Mesodermal cell (in vitro differentiated cells): ENCODE measurements around the gene TMEM255B.

Source experiments
- H3K27ac ChIP-seq: 2 replicates; pipeline ENCODE4 v1.7.0; 2013; ENCODE audit warnings: mild to moderate bottlenecking, low read depth, low read length, moderate library complexity; ENCODE audit not compliant: severe bottlenecking
- H3K36me3 ChIP-seq: 2 replicates; pipeline ENCODE4 v1.7.1; 2013; ENCODE audit warnings: mild to moderate bottlenecking, low read length, moderate library complexity; ENCODE audit not compliant: control insufficient read depth, insufficient read depth
- H3K4me1 ChIP-seq: one replicate; pipeline ENCODE4 v1.7.1; 2013; ENCODE audit warnings: mild to moderate bottlenecking, low read length; ENCODE audit not compliant: insufficient read depth, control insufficient read depth, poor library complexity, severe bottlenecking
- H3K4me3 ChIP-seq: 2 replicates; pipeline ENCODE4 v1.7.0; 2013; ENCODE audit warnings: low read length, control low read depth, mild to moderate bottlenecking; ENCODE audit not compliant: insufficient read depth, poor library complexity, severe bottlenecking; ENCODE audit errors: extremely low read depth
- H3K9me3 ChIP-seq: 2 replicates; pipeline ENCODE4 v1.7.1; 2013; ENCODE audit warnings: mild to moderate bottlenecking, low read length, moderate library complexity; ENCODE audit not compliant: control insufficient read depth
- WGBS, 2 experiments: methylation state at CpG; one replicate each; pipeline ENCODE4 v1.1.5; 2013; ENCODE audit warnings: missing lambda C conversion rate in 2 of 2; ENCODE audit not compliant: insufficient coverage in 2 of 2; 5-methylcytosine and 5-hydroxymethylcytosine counted together

TMEM255B gene

DNA sequence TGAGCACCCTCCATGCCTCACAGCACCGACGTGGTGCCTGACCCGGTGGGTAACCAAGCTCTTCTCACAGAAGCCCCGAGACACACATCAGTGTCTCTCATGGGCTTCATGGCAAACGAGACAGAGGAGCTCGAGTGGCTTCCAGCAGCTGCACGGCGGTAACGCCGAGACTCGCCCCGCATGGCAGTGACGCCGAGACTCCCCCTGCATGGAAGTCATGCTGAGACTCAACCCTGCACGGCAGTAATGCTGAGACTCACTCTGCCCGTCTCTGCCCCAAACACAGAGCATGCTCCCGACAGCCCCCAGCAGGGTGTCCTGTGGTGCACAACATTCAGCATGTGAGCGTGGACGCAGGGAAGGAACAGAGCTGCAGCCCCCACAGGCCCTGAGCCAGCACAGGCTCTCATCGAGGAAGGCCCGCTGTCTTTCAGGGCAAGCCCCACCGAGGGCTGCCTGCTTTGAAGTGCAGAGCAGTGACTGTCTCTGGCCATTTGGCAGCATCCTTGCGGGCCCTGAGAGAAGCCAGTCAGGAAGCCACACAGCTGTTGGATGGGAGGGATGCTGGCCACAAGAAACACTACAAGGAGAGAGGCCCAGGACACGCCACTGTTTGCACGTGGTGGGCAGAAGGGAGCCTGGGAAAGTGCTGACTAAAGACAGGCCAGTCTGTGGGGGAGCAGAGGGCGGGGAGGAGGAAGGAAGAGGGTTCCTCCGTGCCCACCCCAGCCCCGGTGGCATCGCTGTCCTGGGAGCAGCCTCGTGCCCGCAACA lies 95.4 kb downstream of the TMEM255B start:
- Histone ChIP-seq H3K9me3 (no peaks in the 10 kb centered on the region), H3K36me3 (no peaks in the 10 kb centered on the region), H3K27ac (no peak overlapping the region), H3K4me1 (peaks cover 11% of the 10 kb centered on the region), H3K4me3 (no peak overlapping the region)
- 67 to 73% methylated on average over 31 of the region's 31 CpGs for WGBS, 2 experiments

DNA sequence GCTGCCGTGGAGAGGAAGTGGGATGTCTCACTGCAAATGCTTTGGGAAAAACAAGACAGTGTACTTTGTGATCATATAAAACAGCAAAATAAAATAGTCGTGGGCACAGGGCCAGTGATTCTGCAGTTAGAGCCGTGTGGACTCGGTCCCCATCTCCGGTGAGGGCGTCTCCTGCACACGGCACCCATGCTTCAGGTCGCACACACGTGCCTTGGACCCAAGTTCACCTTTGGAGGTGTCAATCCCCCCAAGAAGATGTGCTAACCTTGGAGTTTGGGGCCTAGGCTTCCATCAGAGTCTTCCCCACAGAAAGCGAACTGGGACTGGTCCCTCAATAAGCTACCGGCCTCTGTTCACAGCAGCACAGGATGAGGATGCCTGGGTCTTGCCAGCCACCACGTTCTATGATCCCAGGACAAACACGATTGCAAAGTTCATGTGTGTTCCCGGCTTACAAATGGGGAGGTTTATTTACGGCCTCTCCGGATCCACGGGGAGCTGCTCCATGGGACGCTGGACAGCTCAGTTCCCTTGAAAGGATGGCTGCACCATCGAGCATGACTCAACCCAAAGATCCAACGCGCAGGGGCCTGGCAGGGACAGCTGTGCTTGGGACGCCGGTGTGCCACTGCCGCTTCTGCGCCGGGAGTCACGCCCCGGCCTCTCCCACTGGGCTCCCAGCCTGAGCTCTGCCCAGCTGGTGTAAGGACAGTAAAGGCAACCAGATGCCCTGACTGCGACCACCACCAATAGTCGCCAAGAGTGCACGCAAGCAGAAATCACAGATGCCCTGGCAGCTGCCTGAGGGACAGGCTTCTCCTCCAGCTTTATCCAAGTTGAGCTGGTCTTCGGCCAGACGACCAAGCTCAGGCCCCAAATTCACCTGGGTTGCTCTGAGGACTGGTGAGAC lies 96.2 kb downstream of the TMEM255B start:
- Histone ChIP-seq H3K4me3 (no peak overlapping the region), H3K4me1 (peaks cover 19% of the 10 kb centered on the region), H3K27ac (no peak overlapping the region), H3K9me3 (no peaks in the 10 kb centered on the region), H3K36me3 (no peaks in the 10 kb centered on the region)
- 93 to 96% methylated on average over 32 to 33 of the region's 33 CpGs for WGBS, 2 experiments

DNA sequence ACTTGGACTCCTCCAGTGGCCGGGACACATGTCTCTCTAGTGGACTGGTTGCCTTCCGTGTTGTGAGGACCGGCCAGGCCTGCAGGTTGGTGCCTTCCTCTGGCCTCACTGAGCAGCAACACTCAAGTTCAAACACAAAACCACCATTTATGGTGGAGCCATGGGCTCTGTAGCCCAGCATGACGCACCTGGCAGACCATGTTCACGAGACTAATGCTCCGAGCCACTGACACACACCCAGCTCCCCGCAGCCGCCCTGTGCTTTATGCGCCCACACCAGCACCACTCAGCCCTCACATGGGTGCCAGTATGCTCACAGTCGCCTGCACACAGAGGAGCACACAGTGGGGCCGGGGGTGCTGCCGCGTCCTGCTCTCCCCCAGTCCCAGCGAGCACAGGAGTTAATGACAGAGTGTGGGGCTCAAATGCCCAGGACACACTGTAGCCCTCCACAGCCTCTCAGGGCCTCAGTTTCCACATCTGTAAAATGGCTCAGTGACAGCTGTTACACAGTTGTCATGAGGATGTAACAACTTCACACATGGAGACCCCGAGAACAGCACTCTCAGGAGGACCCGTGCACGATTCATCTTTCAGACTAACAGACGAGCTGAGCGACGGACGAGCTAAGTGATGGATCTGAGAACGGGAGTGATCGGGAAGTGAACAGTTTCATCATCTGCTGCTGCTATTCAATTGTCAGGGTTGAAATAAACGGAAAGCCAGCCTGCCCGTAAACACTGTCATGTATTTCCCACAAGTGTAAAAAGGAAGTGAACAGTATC lies 97.1 kb downstream of the TMEM255B start:
- Histone ChIP-seq H3K36me3 (no peaks in the 10 kb centered on the region), H3K4me1 (peaks cover 28% of the 10 kb centered on the region), H3K27ac (no peak overlapping the region), H3K4me3 (no peak overlapping the region), H3K9me3 (no peaks in the 10 kb centered on the region)
- 95 to 97% methylated on average over 25 of the region's 25 CpGs for WGBS, 2 experiments

DNA sequence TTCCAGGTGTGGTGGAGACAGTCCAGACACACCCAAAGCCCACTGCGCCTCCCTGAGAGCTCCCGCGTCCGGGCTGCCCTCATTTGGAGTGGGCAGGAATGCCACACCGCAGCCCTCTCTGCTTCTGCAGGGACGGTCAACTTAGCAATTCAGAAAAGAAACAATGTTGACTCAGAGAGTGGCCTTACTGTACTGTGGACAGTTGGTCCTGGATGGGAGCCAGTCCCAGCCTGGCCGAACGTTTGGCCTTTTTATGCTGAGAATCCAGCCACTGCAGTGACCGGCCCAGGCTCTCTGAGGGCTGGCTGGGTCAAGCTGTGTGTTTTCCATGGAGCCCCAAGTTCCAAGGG lies 97.7 kb downstream of the TMEM255B start:
- 90 to 91% methylated on average over 7 to 9 of the region's 9 CpGs for WGBS, 2 experiments
- H3K4me1 ChIP-seq = peaks cover 31% of the 10 kb centered on the region

DNA sequence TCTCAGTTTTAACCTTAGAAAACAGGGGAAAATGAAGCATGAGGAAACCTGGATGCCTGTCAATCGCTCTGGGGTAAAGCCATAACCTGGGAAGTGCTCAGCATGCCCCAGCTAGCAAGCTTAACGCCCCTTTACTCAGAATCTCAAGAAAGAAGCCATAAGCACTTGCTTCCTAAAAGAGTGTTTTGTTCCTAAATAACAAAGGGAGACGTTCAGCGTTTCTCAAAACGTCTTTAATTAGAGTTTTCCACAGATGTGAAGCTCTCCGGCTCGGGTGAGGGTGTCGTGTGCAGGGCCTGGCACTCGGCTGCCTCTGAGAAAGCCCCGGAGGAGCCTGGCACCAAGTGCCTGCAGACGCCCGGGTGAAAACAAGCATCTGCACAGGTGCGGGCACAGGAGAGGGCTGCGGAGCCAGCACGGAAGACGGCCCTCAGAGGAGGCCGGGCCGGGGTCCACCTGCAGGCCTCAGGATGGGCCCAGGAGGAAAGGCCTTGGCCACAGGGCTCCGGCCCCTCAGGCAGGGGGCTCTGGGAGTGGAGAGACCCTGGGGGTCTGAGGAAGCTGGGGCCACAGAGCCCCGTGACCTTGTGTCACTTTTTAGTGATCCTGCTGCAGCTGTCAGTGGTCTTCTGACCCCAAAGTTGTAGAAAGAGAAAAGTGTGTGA lies 98.6 kb downstream of the TMEM255B start:
- Histone ChIP-seq H3K36me3 (no peaks in the 10 kb centered on the region), H3K9me3 (no peaks in the 10 kb centered on the region), H3K4me3 (no peak overlapping the region), H3K27ac (no peak overlapping the region), H3K4me1 (peaks cover 31% of the 10 kb centered on the region)
- WGBS, 2 experiments = 84 to 88% methylated on average over 19 to 20 of the region's 20 CpGs

More for the DNA sequence above, 97.7 kb downstream of the TMEM255B start:
- no peak overlapping the region for H3K27ac ChIP-seq
- no peaks in the 10 kb centered on the region for H3K9me3 ChIP-seq
- H3K4me3 ChIP-seq = no peak overlapping the region
- H3K36me3 ChIP-seq = no peaks in the 10 kb centered on the region

DNA sequence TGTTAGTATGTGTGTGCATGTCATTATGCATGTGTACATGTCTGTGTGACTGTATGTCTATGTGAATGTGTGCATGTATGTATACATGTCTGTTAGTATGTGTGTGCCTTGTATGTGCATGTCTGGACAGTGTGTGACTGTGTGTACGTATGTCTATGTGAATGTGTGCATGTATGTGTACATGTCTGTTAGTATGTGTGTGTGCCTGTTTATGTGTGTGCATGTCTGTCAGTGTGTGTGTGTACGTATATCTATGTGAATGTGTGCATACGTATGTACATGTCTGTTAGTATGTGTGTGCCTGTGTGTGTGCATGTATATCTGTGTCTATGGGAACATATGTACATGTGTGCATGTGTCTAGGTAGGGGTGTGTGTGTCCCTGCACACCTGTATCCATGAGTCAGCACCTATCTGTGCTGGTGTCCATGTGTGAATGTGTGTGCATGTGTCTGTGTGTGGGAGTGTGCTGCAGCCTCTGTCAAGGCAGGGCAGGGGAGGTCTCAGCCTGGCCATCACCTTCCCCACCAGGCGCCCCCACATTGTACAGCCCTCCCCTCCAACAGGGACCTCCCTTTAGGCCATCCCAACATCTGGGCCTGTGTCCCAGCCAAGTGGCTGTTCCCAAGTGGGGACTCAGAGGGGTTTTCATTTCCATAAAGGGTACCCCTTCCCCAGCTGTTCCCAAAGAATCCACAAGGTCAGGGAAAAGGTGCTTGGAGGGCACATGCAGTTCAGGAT lies 100.5 kb downstream of the TMEM255B start:
- Histone ChIP-seq H3K27ac (no peak overlapping the region), H3K4me1 (peaks cover 28% of the 10 kb centered on the region), H3K36me3 (no peaks in the 10 kb centered on the region), H3K9me3 (no peaks in the 10 kb centered on the region), H3K4me3 (no peak overlapping the region)
- WGBS, 2 experiments = 95% methylated on average over 3 of the region's 4 CpGs

DNA sequence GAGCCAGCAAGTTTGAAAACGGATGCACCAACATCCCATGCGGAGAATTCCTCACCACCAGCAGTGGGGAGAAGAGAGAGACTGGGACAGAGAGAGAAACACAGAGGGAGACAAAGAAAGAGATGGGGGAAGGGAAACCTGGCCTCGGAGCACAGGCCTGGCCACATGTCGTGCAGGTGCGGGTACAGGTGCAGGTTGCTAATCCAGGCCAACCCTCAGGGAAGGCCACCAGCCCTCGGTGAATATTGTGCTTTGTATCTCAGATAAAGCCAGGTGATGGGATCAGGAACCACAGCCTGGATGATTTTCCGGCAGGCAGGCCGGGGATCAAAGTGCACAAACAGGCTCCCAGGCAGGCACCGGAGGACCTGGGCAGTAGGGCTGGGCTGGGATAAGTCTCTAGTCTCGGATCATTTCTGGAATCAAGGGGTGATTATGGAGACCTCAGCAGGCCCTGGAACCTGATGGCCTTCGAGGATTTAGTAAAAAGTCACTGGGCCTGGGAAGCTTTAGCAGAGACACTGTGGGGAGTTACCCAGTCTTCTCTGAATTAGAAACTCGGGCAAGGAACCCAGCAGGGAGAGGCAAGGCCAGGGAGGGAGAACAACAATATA lies 101.1 kb downstream of the TMEM255B start:
- 37 to 50% methylated on average over 11 of the region's 12 CpGs for WGBS, 2 experiments
- no peak overlapping the region for H3K4me3 ChIP-seq
- H3K9me3 ChIP-seq = no peaks in the 10 kb centered on the region
- no peaks in the 10 kb centered on the region for H3K36me3 ChIP-seq
- H3K4me1 ChIP-seq = peaks cover 24% of the 10 kb centered on the region
- H3K27ac ChIP-seq = peak overlapping the region; percentile 57

DNA sequence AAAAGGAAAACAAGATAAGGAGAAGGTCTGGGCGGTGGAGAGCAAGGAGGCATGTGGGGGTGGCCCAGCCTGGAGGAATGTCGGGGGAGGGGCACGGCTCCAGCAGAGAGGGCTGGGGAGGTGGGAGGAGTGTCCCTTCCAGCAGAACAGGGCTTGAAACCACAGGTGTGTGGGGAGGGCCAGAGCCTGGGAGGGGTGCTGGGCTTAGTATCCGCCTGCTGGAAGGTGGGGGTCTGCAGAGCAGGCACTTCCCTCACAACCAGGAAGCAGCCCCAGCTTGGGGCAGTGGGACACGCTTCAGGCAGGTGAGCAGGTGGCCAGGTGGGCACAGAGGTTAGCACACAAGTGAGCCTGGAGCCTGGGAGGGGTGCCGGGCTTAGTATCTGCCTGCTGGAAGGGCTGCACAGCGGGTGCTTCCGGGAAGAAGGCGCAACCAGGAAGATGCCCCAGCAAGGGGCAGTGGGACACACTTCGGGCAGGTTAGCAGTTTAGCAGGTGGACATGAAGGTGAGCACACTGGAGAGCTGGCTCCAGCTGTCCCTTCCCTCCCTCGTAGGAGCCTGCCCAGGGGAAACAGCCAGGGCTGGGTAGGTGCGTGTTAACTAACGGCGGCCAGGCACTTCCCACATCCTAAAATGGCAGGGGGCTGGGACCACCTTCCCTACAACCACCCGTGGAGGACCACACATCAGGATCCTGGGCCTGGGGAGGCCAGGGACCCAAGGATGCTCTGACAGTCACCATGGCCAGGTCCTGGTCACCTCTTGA lies 101.8 kb downstream of the TMEM255B start:
- no peak overlapping the region for H3K4me3 ChIP-seq
- H3K36me3 ChIP-seq = no peaks in the 10 kb centered on the region
- H3K27ac ChIP-seq = peak overlapping the region; percentile 57
- H3K4me1 ChIP-seq = peaks cover 24% of the 10 kb centered on the region
- 39 to 44% methylated on average over 10 to 15 of the region's 15 CpGs for WGBS, 2 experiments
- no peaks in the 10 kb centered on the region for H3K9me3 ChIP-seq

DNA sequence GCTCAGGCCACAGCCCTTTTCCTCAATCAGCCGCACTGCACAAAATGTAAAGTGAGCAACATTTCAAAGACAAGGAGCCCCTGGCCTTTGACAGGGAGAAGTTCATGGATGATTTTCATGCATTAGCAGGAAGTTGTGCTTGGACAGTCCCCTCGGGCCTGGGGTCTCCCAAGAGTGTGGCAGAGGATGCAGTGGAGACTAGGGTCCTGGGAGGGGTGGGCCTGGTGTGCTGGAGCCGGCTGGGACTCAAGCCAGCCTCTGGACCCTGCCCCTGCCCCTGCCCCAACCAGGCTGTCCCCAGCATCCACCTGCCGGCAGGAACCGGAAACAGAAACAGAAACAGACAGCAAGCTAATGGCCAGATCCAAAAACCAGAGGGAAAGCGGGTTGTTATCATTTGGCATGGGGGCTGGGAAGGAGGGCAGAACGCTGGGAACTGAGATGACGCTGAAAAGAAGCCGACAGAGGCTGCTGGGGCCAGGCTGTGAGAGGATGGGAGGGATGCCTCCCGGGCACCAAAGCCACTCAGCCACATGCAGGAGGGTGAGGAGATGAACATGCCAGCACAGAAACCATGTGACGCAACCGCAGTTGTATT lies 102.5 kb downstream of the TMEM255B start:
- Histone ChIP-seq H3K27ac (no peak overlapping the region), H3K4me3 (no peak overlapping the region), H3K4me1 (peaks cover 24% of the 10 kb centered on the region), H3K9me3 (no peaks in the 10 kb centered on the region), H3K36me3 (no peaks in the 10 kb centered on the region)
- 62 to 64% methylated on average over 8 of the region's 12 CpGs for WGBS, 2 experiments
